SH-SY5Y (cell line): ENCODE results near the gene TOR1A.

Experiments
- GATA2 ChIP-seq: IDR thresholded peaks from 2 replicates; pipeline ENCODE4 v1.6.1; 2011; ENCODE audit warnings: mild to moderate bottlenecking, low read depth, low read length
- GATA3 ChIP-seq: IDR thresholded peaks from 2 replicates; pipeline ENCODE4 v1.6.1; 2011; ENCODE audit warnings: low read depth, mild to moderate bottlenecking, low read length, moderate library complexity

GRCh38 chr9:129849901-129850300, 26.0 kb upstream of the TOR1A start:
- TF ChIP-seq GATA3 (no peak), GATA2 (no peak)
